DND-41 (cell line): Measurements from ENCODE around the gene CREB1.

ENCODE experiments used
- ATAC-seq: fragments of 200-7000 bp; cut with Tn5 transposase; 3 replicates; pipeline ENCODE4 v1.9.1; 2021; ENCODE audit warnings: low read depth; ENCODE audit not compliant: insufficient read depth
- DNase-seq: peaks from one replicate; pipeline ENCODE4 v3.0.0-alpha.2; 2020
- H2AFZ ChIP-seq: 2 replicates; pipeline ENCODE4 v1.6.0; 2012; ENCODE audit warnings: low read depth, low read length
- H3K27ac ChIP-seq: 2 replicates; pipeline ENCODE4 v1.5.1; 2012; ENCODE audit warnings: low read length, inconsistent platforms
- H3K27me3 ChIP-seq: fragments of 200-600 bp; sonication (generic); 2 replicates; pipeline ENCODE4 v1.6.0; 2012; ENCODE audit warnings: low read length, mild to moderate bottlenecking, inconsistent platforms; ENCODE audit not compliant: insufficient read depth, poor library complexity
- H3K36me3 ChIP-seq: 2 replicates; pipeline ENCODE4 v1.5.1; 2012; ENCODE audit warnings: low read length, inconsistent platforms; ENCODE audit not compliant: insufficient read depth
- H3K4me1 ChIP-seq: 2 replicates; pipeline ENCODE4 v1.5.1; 2012; ENCODE audit warnings: mild to moderate bottlenecking, low read length; ENCODE audit not compliant: insufficient read depth
- H3K4me2 ChIP-seq: 2 replicates; pipeline ENCODE4 v1.6.0; 2012; ENCODE audit warnings: mild to moderate bottlenecking, moderate library complexity, low read length, inconsistent platforms; ENCODE audit not compliant: insufficient read depth
- H3K4me3 ChIP-seq, 2 experiments: fragments of 200-600 bp in 1 of 2; shearing (Covaris generic) in 1 of 2; 2 replicates each; pipeline ENCODE4 v1.5.1; 2012 to 2016; ENCODE audit warnings: inconsistent platforms in 2 of 2, low read length in 2 of 2, mild to moderate bottlenecking in 2 of 2, low read depth in 1 of 2, moderate library complexity in 1 of 2
- H3K79me2 ChIP-seq: 2 replicates; pipeline ENCODE4 v1.6.0; 2012; ENCODE audit warnings: low read length, inconsistent platforms; ENCODE audit not compliant: insufficient read depth
- H3K9ac ChIP-seq: 2 replicates; pipeline ENCODE4 v1.6.0; 2012; ENCODE audit warnings: low read depth, mild to moderate bottlenecking, inconsistent platforms, low read length, moderate library complexity
- H3K9me3 ChIP-seq: 2 replicates; pipeline ENCODE4 v1.5.1; 2012; ENCODE audit warnings: low read length, moderate library complexity, mild to moderate bottlenecking, inconsistent platforms; ENCODE audit not compliant: insufficient read depth, severe bottlenecking
- H4K20me1 ChIP-seq: 2 replicates; pipeline ENCODE4 v1.6.0; 2012; ENCODE audit warnings: low read length; ENCODE audit not compliant: insufficient read depth
- EZH2 ChIP-seq: IDR thresholded peaks from 3 replicates; pipeline ENCODE4 v1.6.1; 2012; ENCODE audit warnings: borderline replicate concordance, low read depth, mild to moderate bottlenecking, moderate library complexity, low read length, inconsistent platforms; ENCODE audit not compliant: severe bottlenecking
- TF ChIP-seq, protein P1 (sequence below): IDR thresholded peaks from 2 replicates; pipeline ENCODE4 v1.5.1; 2012; ENCODE audit warnings: borderline replicate concordance, low read length, moderate library complexity, mild to moderate bottlenecking; ENCODE audit not compliant: poor library complexity, severe bottlenecking; ENCODE audit errors: extremely low read depth

The CREB1 gene

DNA sequence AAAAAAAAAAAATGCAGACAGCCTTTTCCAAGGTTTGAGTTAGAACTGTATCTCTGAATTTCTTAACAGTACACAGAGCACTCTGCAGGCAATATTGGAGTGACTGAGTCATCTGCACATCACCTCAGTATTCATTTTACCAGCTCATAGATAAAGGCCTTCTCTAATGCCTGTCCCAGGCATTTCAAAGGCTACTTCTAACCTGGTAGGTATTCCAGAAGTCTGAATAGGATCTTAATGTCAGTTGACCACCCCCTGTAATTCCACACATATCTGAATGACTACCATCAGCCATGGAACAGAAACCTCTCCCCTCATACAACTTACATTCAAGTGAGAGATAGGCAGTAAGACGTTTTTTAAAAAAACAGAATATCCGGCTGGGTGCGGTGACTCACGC is 86.4 kb downstream of the CREB1 start:
- no peak for TF ChIP-seq EZH2
- TF ChIP-seq, protein P1, sequence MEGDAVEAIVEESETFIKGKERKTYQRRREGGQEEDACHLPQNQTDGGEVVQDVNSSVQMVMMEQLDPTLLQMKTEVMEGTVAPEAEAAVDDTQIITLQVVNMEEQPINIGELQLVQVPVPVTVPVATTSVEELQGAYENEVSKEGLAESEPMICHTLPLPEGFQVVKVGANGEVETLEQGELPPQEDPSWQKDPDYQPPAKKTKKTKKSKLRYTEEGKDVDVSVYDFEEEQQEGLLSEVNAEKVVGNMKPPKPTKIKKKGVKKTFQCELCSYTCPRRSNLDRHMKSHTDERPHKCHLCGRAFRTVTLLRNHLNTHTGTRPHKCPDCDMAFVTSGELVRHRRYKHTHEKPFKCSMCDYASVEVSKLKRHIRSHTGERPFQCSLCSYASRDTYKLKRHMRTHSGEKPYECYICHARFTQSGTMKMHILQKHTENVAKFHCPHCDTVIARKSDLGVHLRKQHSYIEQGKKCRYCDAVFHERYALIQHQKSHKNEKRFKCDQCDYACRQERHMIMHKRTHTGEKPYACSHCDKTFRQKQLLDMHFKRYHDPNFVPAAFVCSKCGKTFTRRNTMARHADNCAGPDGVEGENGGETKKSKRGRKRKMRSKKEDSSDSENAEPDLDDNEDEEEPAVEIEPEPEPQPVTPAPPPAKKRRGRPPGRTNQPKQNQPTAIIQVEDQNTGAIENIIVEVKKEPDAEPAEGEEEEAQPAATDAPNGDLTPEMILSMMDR = no peak
- Histone ChIP-seq H2AFZ (no peak overlapping the region), H4K20me1 (no peaks in the 10 kb centered on the region; the same call in 1 of the 2 replicates), H3K4me3 (no peak overlapping the region), H3K9ac (no peak overlapping the region), H3K27me3 (no peaks in the 10 kb centered on the region), H3K9me3 (no peaks in the 10 kb centered on the region), H3K27ac (no peak overlapping the region), H3K79me2 (peaks cover 13% of the 10 kb centered on the region; the same call in 1 of the 2 replicates), H3K4me2 (no peak overlapping the region), H3K4me1 (peaks cover 12% of the 10 kb centered on the region; the same call in 1 of the 2 replicates), H3K36me3 (peaks cover 61% of the 10 kb centered on the region)
- ATAC-seq (no peak), DNase-seq (no peak)

- H3K36me3 ChIP-seq = peaks cover 70% of the 10 kb centered on the region
- no peak overlapping the region for H2AFZ ChIP-seq
- H3K4me2 ChIP-seq = no peak overlapping the region
- TF ChIP-seq, protein P1 = no peak
- no peak for TF ChIP-seq EZH2
- H3K4me1 ChIP-seq = peaks cover 20% of the 10 kb centered on the region
- no peaks in the 10 kb centered on the region; the same call in 1 of the 2 replicates for H4K20me1 ChIP-seq
- no peak for ATAC-seq
- no peak overlapping the region for H3K4me3 ChIP-seq
- no peak for DNase-seq
- H3K27me3 ChIP-seq = no peaks in the 10 kb centered on the region
- no peaks in the 10 kb centered on the region for H3K9me3 ChIP-seq
- H3K79me2 ChIP-seq = peaks cover 21% of the 10 kb centered on the region; the same call in 1 of the 2 replicates
- H3K9ac ChIP-seq = no peak overlapping the region
- no peak overlapping the region for H3K27ac ChIP-seq
Measured at GRCh38 chr2:207617011-207617671, 87.4 kb downstream of the CREB1 start.

GRCh38 chr2:207619764-207620203 is 90.0 kb downstream of the CREB1 start:
- peaks cover 42% of the 10 kb centered on the region for H3K79me2 ChIP-seq
- no peak overlapping the region for H3K4me2 ChIP-seq
- H3K9ac ChIP-seq = no peak overlapping the region

More at GRCh38 chr2:207619764-207620203, 90.0 kb downstream of the CREB1 start:
- DNase-seq (no peak), ATAC-seq (no peak)
- Histone ChIP-seq H3K27me3 (no peaks in the 10 kb centered on the region), H3K27ac (no peak overlapping the region), H3K36me3 (peaks cover 71% of the 10 kb centered on the region), H3K9me3 (no peaks in the 10 kb centered on the region), H3K4me1 (peaks cover 41% of the 10 kb centered on the region), H3K4me3 (no peak overlapping the region), H2AFZ (no peak overlapping the region), H4K20me1 (no peaks in the 10 kb centered on the region; the same call in 1 of the 2 replicates)
- TF ChIP-seq EZH2 = no peak
- TF ChIP-seq, protein P1 = no peak
